ENCODE results near the gene ART3.

Gene ART3

GRCh38 chr4:76060506-76060905 lies 14.0 kb upstream of the ART3 start:
- no peak for DNase-seq (ENCODE audit: extremely low spot score)
- no peak for TF ChIP-seq CTCF (IDR thresholded peaks at IDR 0.05; ENCODE audit: control extremely low read depth, extremely low read depth, low read depth, missing control alignments)
- POLR2A ChIA-PET: no interaction called here
- CTCF ChIA-PET: interaction anchor here (5.1 kb wide), 1 partner anchor 65 kb away, joined by 43 read pairs; no protein-coding TSS in a partner anchor

- DNase-seq (ENCODE audit: extremely low spot score): no peak
- POLR2A ChIA-PET: no interaction called here
- TF ChIP-seq CTCF (IDR thresholded peaks at IDR 0.05; ENCODE audit: control extremely low read depth, extremely low read depth, low read depth, missing control alignments): no peak
- CTCF ChIA-PET: interaction anchor here (1.1 to 5.1 kb wide), 6 partner anchors 10 to 145 kb away, joined by 3 to 43 read pairs (median 4); partner anchors contain the start of genes ART3 and SDAD1
These were observed 13.1 kb upstream of the ART3 start for GRCh38 chr4:76061421-76061820.

- TF ChIP-seq CTCF (IDR thresholded peaks at IDR 0.05; ENCODE audit: control extremely low read depth, extremely low read depth, low read depth, missing control alignments): no peak
- DNase-seq (ENCODE audit: extremely low spot score): peak; percentile 53
- ChIA-PET CTCF (interaction anchor here (1.1 to 5.1 kb wide), 9 partner anchors 9 to 166 kb away, joined by 3 to 43 read pairs (median 4); partner anchors contain the start of genes ART3, NAAA and SDAD1), POLR2A (no interaction called here)
These were observed 12.5 kb upstream of the ART3 start for GRCh38 chr4:76061982-76062381.

- ChIA-PET CTCF (interaction anchor here (0.7 to 3.2 kb wide), 13 partner anchors 12 to 174 kb away, joined by 3 to 39 read pairs (median 6); partner anchors contain the start of genes CXCL10 and SDAD1), POLR2A (no interaction called here)
- no peak for TF ChIP-seq CTCF (IDR thresholded peaks at IDR 0.05; ENCODE audit: control extremely low read depth, extremely low read depth, low read depth, missing control alignments)
- no peak for DNase-seq (ENCODE audit: extremely low spot score)
These were observed 8.0 kb upstream of the ART3 start for GRCh38 chr4:76066546-76066945.

GRCh38 chr4:76067652-76068286 lies 6.7 kb upstream of the ART3 start:
- TF ChIP-seq CTCF (IDR thresholded peaks at IDR 0.05; ENCODE audit: control extremely low read depth, extremely low read depth, low read depth, missing control alignments): peak; percentile 86
- DNase-seq (ENCODE audit: extremely low spot score): peak; percentile 70
- ChIA-PET POLR2A (no interaction called here), CTCF (interaction anchor here (1.0 to 3.2 kb wide), 13 partner anchors 9 to 175 kb away, joined by 3 to 39 read pairs (median 7); partner anchors contain the start of genes CXCL10 and SDAD1)

GRCh38 chr4:76072760-76073159 lies 1.7 kb upstream of the ART3 start:
- POLR2A ChIA-PET: no interaction called here
- CTCF ChIA-PET: interaction anchor here (1.5 kb wide), 1 partner anchor 12 kb away, joined by 5 read pairs; no protein-coding TSS in a partner anchor
- no peak for TF ChIP-seq CTCF (IDR thresholded peaks at IDR 0.05; ENCODE audit: control extremely low read depth, extremely low read depth, low read depth, missing control alignments)
- DNase-seq (ENCODE audit: extremely low spot score): no peak
